HS-27A (cell line): ENCODE measurements around the gene FAM217B.

Source experiments
- DNase-seq: peaks from one replicate; pipeline ENCODE4 v3.0.0-alpha.2; 2012; ENCODE audit warnings: low read depth, missing footprints

FAM217B gene, protein sequence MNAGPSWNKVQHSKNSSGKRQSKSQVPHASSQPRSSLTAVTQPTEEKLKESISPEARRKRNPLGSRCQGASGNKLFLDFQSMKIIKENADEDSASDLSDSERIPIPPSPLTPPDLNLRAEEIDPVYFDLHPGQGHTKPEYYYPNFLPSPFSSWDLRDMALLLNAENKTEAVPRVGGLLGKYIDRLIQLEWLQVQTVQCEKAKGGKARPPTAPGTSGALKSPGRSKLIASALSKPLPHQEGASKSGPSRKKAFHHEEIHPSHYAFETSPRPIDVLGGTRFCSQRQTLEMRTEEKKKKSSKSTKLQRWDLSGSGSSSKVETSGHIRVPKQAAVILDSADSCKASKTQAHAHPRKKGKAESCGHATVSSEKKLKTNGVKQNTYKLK

DNA sequence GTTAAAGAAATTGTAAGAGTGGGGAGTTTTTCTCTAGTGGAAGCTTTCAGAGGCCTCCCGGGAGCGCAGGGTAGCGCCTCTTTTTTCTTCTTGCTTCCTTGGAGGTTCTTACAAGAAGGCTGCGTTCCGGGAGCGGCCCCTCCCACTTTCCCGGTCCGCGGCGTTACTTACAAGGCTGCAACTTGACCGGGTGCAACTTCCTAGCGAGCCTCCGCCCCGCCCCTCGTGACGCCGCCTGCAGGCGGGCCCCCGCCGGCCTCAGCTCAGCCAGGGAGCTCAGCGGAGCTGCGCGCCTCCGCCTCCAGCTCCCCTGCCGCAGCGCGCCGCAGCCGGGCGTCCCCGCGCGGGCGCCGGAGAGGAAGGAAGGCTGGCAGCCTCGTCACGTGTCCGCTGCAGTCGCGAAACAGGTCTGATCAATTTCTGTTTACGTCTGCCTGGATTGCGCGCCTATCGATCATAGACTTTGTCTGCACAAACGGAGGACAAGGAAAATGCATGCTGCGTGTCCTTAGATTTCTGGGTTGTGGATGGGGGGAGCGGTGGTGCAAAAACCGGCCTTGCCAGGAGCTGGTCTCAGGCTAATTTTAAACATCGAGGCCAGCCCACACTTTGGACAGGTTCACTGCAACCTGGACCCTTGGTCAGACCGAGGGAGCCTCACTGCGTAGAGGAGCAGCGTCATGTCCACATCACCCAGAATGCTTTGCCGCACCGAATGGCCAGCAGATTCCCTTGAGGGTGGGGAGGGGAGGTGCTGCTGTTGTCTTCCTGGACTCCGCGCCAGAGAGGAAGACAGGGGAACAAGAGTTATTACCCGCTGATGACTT lies at the start of gene FAM217B, which contains the start of gene PPP1R3D:
TSS of gene FAM217B (plus strand) at position 261 of the 827 bp plus-strand sequence. CDS start 3,555 bp downstream, outside the sequence.
TSS of gene PPP1R3D (minus strand) at position 177 of the 827 bp plus-strand sequence. CDS start 374 bp downstream, outside the sequence.
- peak; percentile 85 for DNase-seq

DNA sequence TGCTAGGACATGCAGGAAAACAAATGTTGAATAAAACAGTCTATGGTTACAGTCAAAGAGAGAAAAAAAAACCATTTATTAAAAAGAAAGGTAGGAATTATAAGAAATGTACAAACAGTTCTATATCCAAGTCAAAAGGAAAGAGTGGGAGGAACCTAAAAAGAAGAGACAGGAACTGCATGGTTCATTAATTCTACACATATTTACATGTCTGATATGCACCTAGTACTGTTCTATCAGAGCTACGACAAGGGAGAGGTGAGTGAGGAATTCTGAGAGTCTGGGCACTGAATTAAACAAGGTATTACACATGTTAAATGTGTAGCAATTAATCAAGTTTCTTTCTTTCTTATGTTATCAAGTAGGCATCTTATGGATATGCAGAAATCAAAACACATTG lies 48.6 kb upstream of the FAM217B start:
- no peak for DNase-seq

DNA sequence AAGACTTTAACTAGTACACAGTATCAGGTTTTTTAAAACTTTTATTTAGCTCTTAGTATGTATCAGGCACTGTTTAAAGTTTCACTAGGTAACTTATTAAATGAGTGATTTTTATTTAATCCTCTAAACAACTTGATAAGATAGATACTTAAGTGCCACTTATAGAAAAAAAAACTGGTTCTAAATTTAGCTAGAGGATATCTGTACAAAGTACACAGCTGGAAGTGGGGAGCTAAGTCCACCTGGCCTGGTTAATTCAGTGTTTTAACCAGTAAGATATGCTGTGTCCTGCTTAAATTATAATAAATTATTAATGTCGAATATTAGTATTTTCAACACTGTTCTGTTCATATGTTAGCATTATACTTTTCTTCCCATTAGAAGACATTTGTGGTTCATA lies 44.3 kb upstream of the FAM217B start:
- DNase-seq: no peak

DNA sequence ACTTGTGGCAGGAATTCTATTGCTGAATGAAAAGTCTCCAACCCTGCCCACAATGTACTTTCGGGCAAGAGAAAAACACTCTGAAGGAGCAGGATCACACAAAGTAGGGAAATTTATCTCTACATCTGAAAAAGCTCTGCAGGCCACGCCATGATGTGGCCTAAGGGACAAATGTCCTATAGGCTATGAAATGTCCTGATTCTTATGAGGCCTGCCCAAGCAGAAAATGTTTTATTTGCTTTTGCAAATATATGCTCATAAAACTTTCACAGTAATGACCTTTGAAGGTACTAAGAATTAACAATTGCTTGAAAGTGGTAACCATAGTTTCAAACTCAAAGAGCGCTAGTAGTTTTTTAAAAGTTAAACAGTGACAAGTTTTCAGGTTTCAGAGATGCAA lies 37.7 kb upstream of the FAM217B start:
- no peak for DNase-seq

DNA sequence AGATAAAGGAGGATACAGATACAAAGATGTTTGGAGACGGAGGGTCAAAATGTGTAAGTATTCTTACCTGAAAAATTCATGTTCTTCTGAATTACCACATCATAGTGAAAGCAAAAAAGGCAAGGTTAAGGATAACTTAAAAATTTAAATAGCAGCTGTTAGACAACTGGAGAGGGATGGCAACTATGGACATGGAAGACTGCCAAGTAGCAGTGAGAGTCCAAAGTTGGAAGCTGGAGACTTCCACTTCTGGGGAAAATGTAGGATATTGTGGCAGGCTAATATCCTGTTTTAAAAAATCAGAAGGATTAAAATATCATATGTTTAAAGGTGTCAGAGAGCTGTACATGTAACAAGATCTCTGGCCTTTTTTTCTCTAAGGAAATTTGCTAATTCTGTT lies 36.6 kb upstream of the FAM217B start:
- no peak for DNase-seq

DNA sequence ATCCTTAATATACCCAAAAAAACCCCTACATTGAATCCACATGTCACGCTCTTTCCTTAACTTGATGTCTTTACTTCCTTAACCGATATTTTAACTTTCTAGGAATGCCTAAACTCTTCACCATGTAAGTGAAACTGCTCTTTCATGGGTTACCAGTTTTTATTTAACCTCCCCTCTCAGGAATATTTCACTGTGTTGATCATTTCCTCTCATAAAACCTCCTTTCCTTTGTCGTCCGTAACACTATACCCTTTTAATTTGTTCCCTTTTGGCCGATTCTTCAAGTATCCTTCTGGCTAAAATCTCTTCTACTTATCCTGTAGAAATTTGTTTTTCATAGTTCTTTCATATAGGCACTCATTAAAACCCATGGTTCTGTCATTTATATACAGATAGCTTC lies 31.3 kb upstream of the FAM217B start:
- DNase-seq: no peak

DNA sequence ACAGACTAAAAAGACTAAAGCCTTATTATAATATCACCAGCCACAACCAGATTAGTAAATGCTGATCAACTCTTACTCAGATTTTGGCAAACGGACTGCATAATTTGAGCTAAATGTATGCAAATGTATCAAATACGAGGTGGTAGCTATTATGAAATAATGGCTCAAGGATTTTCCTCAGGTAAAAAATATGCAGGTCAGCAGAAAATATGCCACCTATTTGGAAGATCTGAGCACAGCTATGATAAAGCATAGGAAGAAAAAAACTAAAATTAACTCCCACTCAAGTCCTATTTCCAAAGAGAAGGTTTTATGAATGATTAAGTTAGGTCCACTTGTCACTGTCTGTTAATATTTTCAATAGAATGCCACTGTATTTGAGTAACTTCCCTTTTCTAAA lies 29.1 kb upstream of the FAM217B start:
- no peak for DNase-seq

DNA sequence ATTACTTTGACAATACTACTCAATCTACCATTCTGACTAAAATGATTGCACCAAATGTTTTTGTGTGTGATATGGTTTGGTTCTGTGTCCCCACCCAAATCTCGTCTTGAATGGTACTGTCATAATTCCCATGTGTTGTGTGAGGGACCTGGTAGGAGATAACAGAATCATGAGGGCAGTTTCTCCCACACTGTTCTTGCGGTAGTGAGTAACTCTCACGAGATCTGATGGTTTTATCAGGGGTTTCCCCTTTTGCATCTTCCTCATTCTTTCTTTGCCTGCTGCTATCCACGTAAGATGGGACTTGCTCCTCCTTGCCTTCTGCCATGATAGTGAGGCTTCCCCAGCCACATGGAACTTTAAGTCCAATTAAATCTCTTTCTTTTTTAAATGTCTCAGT lies 27.6 kb upstream of the FAM217B start:
- no peak for DNase-seq

DNA sequence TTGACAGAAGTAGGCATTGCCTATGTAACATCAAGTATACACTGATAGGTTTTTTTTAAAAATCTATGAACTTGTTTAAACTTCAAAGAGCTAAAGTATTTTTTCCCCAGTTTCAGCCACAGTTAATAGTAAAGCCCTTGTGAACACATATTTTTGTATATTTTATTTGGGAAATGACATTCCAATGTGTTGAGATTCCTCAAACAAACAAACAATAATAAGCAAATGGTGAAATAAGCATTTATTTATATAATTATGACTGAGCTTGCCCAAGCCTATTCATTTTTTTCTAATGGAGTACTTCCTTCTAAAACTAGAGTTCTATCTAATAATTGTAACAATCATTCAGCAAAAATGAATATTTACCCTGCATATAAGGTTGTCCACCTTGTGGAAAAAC lies 19.2 kb upstream of the FAM217B start:
- DNase-seq: no peak

DNA sequence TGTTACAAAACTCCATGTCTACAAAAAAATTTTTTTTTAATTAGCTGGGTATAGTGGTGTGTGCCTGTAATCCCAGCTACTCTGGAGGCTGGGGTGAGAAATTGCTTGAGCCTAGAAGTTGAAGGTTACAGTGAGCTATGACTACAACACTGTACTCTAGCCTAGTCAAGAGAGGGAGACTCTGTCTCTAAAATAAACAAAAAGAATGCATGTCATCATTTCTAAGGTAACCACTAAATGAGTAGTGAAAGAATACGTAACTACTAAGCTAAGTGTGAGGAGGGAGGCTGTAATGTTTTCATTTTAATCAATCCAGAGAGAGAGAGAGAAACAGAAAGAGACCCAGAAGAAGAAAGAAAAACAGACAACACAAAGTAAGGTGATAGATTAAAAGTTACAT lies 16.7 kb upstream of the FAM217B start:
- DNase-seq: no peak

DNA sequence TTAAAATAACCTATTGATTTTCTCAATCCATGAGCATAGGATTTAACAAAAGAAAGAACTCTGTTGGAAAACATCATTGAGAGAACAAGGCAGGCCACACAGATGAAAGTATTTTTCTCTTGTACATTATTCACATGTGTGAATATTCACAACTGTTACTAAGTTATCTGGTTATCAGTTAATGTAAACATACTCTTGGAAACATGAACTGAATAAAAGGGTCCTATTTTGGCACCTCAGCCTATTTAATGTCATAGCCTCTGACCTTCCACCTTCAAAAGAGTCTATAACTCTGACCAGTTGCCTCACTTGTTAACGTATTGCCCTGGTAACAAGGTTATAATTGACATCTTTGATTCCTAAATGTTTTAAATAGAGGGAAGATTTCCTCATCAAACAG lies 14.8 kb upstream of the FAM217B start:
- no peak for DNase-seq

DNA sequence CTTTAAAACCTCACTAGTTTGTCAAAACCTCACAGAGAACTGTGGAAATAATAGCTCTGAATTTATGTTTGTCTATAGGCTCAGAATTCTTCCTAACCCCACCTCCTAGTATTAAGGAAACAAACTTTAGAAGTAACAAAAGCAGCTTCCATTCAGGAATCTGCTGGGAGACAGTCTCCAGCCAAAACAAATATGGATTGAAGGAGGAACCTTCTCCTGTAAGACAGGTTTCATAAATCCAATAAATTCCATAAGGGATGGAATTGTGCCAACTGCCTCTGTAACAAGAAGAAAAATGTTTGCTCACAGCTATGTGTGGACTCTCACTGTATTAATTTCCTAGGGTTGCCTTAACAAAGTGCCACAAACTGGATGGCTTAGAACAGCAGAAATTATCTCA lies 14.3 kb upstream of the FAM217B start:
- no peak for DNase-seq

DNA sequence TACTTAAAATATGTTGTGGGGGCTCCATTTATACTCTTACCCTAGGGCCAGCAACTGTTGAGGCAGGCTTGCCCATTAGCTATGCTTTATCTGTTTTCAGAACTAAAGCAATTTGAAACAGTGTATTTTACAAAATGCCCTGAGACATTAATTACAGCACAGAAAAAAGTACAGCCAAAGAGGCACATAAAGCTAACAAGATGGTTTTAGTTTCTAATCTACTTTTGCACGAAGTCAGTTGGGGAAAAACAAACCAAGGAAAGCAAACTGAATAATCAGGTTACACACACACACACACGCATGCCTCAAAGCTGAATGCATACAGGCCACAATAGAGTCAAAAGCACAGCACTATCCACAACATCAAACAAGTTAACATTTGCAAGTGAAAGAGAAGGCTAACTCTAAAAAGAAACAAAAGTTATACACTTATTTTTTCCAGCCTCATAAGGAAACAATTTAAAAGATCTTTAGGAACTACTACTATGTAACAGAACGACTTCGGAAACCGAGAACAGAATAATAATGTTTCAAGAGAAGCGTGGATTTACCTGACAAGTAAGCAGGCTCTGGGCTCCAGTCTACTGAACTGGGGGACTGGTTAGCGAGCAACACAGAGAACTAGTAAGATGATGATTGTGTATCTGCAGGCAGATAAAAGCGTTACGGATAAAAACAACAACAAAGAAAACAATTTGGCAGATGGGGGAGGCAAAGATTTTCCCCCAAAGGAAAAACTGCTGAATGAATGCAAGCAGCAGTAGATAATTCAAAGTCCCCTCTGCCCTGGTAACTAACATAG lies 8.5 kb upstream of the FAM217B start:
- no peak for DNase-seq

DNA sequence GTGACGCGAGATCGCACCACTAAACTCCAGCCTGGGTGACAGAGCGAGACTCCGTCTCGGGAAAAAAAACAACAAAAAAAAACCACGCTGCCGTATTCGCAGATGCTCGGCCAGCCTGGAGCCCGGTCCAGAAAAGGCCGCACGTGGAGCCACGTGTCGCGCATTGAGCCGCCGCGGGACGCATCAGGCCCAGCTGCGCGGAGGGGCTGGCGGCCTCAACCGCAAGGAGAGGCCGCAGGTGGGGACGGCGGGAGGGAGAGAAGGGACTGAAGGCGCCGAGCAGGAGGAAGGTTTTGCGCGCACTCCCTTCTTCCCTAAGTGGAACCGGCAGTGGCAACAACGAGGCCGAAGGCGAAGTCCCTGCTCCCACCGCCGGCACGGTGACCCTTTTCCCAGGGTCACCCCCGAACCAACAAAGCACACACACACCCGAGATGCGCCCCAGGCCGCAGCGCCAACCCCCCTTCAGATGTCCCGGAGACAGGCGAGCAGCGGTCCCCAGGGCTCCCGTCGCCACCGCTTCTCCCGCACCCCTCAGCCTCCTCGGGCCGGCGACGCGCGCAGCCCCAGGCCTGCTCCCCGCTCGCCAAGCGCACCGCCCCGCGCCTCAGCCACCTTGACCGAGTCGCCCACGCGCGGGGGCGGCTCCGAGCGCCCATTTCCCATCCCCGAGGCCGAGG lies 7.4 kb upstream of the FAM217B start:
- DNase-seq: no peak

DNA sequence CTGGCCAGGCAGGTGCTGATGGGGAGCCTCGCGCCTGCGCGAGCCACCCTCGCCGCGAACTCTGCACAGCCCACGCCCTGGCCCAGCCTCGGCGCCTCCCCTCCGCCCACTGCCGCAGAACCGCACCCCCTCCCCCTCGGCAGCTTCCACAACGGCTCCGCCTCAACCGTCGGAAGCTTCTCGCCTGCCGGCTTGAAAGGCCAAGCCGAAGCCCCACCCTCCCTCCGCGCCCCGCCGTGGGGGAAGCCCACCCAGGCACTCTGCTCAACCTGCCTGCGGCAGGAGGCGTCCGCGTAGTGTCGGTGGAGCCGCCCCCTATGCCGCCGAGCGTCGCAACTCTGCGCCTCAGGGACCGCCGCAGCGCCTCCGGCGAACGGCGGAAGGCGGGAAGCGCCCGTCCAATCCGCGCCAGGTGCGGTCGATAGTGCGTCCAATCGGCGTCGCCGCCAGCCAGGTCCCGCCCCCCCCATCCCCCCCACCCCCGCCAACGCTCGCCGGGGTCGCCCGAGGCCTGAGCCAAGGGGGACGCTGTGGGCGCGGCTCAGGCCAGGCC lies 6.8 kb upstream of the FAM217B start, which contains the start of gene SYCP2:
TSS of gene SYCP2 (minus strand) at position 342 of the 553 bp plus-strand sequence. CDS start 11,224 bp downstream, outside the sequence.
- DNase-seq: no peak

DNA sequence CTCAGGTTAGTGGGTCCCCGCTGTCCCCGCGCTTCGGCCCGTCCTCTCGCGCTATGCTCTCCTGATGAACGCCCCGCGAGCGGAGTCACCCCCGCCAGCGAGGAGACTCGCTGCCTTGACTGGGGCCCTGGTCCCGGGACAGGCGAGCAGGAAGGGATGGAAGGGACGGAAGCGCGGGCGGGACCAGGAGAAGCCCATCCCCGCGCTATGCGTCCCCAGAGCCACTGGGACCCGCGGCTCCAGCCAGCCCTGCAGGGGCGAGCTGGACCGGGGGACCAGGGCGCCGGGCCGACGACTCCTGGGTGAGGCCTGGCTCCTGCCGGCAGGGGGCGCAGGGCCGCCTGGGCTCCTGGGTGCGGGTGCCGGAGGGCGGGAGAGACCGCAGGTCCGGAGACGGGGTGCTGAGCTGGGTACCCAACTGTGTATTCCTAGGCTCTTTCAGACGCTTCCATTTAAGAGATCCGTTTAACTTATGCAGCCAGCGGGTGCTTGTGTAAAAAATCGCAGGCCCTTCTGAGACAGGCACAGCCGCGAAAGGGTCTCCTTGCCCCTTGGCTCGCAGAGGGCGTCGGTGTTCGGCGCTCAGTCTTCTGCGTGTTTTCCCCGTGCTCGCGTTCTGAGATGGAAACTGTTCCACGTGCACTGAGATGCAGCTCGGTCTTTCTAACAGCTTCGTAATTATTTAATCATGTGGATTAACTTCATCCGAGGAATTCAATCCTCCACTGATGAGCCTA lies 6.2 kb upstream of the FAM217B start:
- DNase-seq: no peak

DNA sequence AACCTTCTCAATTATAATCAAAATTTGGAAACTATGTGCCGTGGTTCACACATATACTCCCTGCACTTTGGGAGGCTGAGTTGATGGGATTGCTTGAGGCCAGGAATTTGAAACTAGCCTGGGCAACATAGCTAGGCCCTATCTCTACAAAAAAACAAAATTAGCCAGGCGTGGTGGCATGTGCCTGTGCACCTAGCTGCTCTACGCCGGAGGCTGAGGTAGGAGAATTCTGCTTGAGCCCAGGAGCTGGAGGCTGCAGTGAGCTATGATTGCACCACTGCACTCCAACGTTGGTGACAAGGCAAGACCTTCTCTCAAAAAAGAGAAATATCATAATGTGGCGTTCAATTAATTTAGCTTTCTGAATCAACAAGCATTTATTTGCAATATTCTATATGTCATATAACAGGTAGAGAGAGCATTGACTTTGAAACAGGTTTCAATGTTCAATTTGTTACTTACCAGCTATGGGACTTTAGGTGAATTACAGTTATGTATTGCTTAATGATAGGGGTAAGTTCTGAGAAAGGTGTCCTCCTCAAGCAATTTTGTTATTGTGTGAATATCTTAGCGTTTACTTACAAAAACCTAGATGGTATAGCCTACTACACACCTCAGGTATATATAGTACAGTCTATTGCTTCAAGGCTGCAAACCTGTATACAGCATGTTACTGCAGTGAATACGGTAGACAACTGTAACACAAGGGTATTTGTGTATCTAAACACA lies 4.6 kb upstream of the FAM217B start:
- no peak for DNase-seq

DNA sequence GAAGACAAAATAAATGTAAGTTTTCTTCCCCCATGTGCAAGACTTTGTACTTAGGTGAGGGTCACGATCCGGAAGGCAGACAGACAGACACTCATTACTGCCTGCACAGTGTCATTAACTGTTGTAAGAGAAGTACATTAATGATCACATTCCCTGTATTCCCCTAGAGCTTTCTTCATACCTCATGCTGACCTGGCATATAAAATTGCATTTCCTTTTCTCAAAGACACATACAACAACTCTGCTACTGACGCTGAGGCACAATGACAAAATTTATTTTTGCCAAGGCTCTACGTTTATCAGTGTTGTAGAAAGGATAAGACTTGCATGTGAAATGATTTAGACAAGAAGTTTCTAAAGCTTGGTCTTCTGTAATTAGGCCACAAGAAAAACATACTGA lies 3.8 kb upstream of the FAM217B start:
- no peak for DNase-seq

DNA sequence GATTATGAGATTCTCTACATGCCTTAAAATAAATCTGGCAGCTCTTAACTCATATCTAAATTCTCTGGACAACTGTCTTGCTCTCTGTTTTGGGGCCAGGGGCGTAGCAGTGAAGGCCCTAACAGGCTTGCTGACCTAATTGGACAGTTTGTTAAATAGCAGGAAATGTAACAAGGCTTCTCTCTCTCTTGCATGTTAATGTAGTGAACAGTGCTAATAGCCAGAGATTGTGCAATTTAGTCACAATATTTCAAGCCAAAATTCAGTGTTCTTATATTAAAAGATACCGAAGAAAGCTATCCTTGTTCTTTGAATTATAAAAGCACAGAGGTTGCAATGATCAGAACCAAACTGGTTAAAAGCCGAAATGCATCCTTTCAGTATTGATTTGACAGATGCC lies 3.0 kb upstream of the FAM217B start:
- DNase-seq: no peak

DNA sequence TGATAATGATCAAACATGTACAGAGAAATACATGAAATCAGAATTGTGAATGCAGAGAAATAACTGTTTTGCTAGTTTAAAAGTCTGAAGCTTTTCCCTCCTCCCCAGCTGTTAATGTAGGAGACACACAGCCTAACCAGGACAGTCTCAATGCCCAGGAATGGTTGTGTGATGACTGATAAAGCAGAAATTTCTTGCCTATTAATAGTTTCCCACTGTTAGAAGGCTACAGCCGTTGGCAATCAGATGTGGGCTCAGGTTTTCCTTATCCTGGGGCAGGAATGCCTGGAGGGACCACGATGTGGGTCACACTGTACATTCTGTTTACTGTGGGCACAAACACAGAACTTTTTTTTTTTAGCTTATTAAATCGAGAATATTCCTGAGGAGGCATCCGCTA lies 2.0 kb upstream of the FAM217B start:
- no peak for DNase-seq
